H1 (cell line): ENCODE data around the gene HLA-C. TPM values are rescaled to one million over a fixed set of nuclear protein-coding genes. Genes with fewer than 3 reads are reported as not detected.
"Not testable (repeated sequence)": the region's sequence is repeated elsewhere in the genome, so short reads cannot be mapped to it uniquely, and the experiment has no call there.

Experiments used
- CTCF ChIA-PET: fragments of 300-600 bp; sonication (Branson Sonifier 250); formaldehyde crosslinking; loops from one replicate; lab custom pipeline; 2021; ENCODE audit not compliant: partially characterized antibody; lab: Charles Lee
- POLR2A ChIA-PET: fragments of 300-600 bp; sonication (Branson Sonifier 250); formaldehyde crosslinking; loops from one replicate; lab custom pipeline; 2021; ENCODE audit warnings: inconsistent platforms; ENCODE audit not compliant: partially characterized antibody; lab: Charles Lee
- DNase-seq, 2 experiments: peaks; one replicate each; pipeline versions ENCODE4 v3.0.0 to v3.0.0-alpha.2; 2010 to 2022; ENCODE audit warnings: low spot score in 2 of 2, low read depth in 1 of 2, mixed read lengths in 1 of 2
- FAIRE-seq: peaks from 2 replicates; lab custom pipeline; 2011; peaks lifted over from hg19 to GRCh38; lab: Jason Lieb, UNC
- H2AFZ ChIP-seq: 2 replicates; pipeline ENCODE4 v1.8.1; 2012; ENCODE audit warnings: low read length, inconsistent platforms
- H2AK5ac ChIP-seq: 2 replicates; pipeline ENCODE4 v1.6.1; 2013; ENCODE audit warnings: low read depth, low read length
- H2BK120ac ChIP-seq: replicated peaks from 2 replicates; pipeline ENCODE3; 2013; ENCODE audit warnings: low read depth, low read length, inconsistent platforms
- H2BK12ac ChIP-seq: 2 replicates; pipeline ENCODE4 v1.6.1; 2013; ENCODE audit warnings: low read depth, low read length
- H2BK15ac ChIP-seq: 2 replicates; pipeline ENCODE4 v1.6.1; 2013; ENCODE audit warnings: low read length
- H2BK20ac ChIP-seq: 2 replicates; pipeline ENCODE4 v1.6.1; 2013; ENCODE audit warnings: low read length
- H2BK5ac ChIP-seq: 2 replicates; pipeline ENCODE4 v1.6.1; 2013; ENCODE audit warnings: low read depth, low read length
- H3K14ac ChIP-seq: 2 replicates; pipeline ENCODE4 v1.6.1; 2013; ENCODE audit warnings: inconsistent platforms; ENCODE audit not compliant: insufficient read length
- H3K18ac ChIP-seq: 2 replicates; pipeline ENCODE4 v1.6.1; 2013; ENCODE audit warnings: low read length; ENCODE audit errors: extremely low read depth
- H3K23ac ChIP-seq: 2 replicates; pipeline ENCODE4 v1.6.1; 2013; ENCODE audit warnings: inconsistent platforms; ENCODE audit not compliant: insufficient read length
- H3K23me2 ChIP-seq: 2 replicates; pipeline ENCODE4 v1.6.1; 2013; ENCODE audit warnings: low read depth, low read length
- H3K27ac ChIP-seq: 2 replicates; pipeline ENCODE4 v1.6.1; 2011; ENCODE audit warnings: low read depth, low read length, inconsistent platforms
- H3K27me3 ChIP-seq, 4 experiments: replicated peaks in 1 of 4; 1 replicate in 1 of 4; 2 replicates in 3 of 4; pipeline versions ENCODE4 v1.6.1 to v1.8.1; 2011 to 2013; ENCODE audit warnings: low read length in 3 of 4, mild to moderate bottlenecking in 3 of 4, inconsistent platforms in 2 of 4, mixed read lengths in 2 of 4, moderate library complexity in 1 of 4; ENCODE audit not compliant: control insufficient read depth in 3 of 4, insufficient read depth in 3 of 4; ENCODE audit errors: extremely low read depth in 1 of 4
- H3K36me3 ChIP-seq, 4 experiments: 2 replicates each; pipeline versions ENCODE4 v1.6.1 to v1.8.1; 2011 to 2013; ENCODE audit warnings: mild to moderate bottlenecking in 4 of 4, low read length in 3 of 4, moderate library complexity in 2 of 4, control low read depth in 1 of 4, inconsistent platforms in 1 of 4; ENCODE audit not compliant: insufficient read depth in 4 of 4, control insufficient read depth in 2 of 4
- H3K4ac ChIP-seq: replicated peaks from 2 replicates; pipeline ENCODE3; 2013; ENCODE audit warnings: low read length, low read depth, mixed read lengths, inconsistent platforms; ENCODE audit not compliant: insufficient read length
- H3K4me1 ChIP-seq, 4 experiments: replicated peaks in 1 of 4; 1 replicate in 1 of 4; 2 replicates in 3 of 4; pipeline versions ENCODE4 v1.6.1 to v1.8.1; 2011 to 2013; ENCODE audit warnings: low read length in 3 of 4, inconsistent platforms in 2 of 4, mixed read lengths in 1 of 4; ENCODE audit not compliant: insufficient read depth in 4 of 4, control insufficient read depth in 3 of 4
- H3K4me2 ChIP-seq, 2 experiments: 2 replicates each; pipeline versions ENCODE4 v1.6.1 to v1.8.1; 2011 to 2013; ENCODE audit warnings: low read depth in 2 of 2, low read length in 2 of 2, control low read depth in 1 of 2, inconsistent platforms in 1 of 2, mild to moderate bottlenecking in 1 of 2; ENCODE audit not compliant: insufficient read depth in 1 of 2
- H3K4me3 ChIP-seq, 4 experiments: fragments of 200-600, 300-600 bp in 1 of 4; sonication (generic), shearing (Covaris generic), sonication (Bioruptor Twin) in 1 of 4; 2 replicates each; pipeline versions ENCODE4 v1.5.1 to v1.8.1; 2011 to 2016; ENCODE audit warnings: low read length in 4 of 4, low read depth in 3 of 4, control low read depth in 2 of 4, inconsistent platforms in 2 of 4, mild to moderate bottlenecking in 2 of 4, mixed read lengths in 1 of 4, moderate library complexity in 1 of 4; ENCODE audit not compliant: insufficient read depth in 2 of 4; ENCODE audit errors: extremely low read depth in 1 of 4
- H3K56ac ChIP-seq: replicated peaks from 2 replicates; pipeline ENCODE3; 2013; ENCODE audit warnings: low read depth, mild to moderate bottlenecking, mixed read lengths, low read length, inconsistent platforms; ENCODE audit not compliant: insufficient read length
- H3K79me1 ChIP-seq: 2 replicates; pipeline ENCODE4 v1.6.1; 2013; ENCODE audit warnings: low read depth, low read length, control low read depth
- H3K79me2 ChIP-seq, 2 experiments: 2 replicates each; pipeline versions ENCODE4 v1.6.1 to v1.8.1; 2012 to 2013; ENCODE audit warnings: low read length in 2 of 2, mild to moderate bottlenecking in 2 of 2, inconsistent platforms in 1 of 2; ENCODE audit not compliant: insufficient read depth in 2 of 2, control insufficient read depth in 1 of 2
- H3K9ac ChIP-seq, 4 experiments: replicated peaks in 1 of 4; 1 replicate in 1 of 4; 2 replicates in 3 of 4; pipeline versions ENCODE4 v1.6.1 to v1.8.1; 2011 to 2013; ENCODE audit warnings: low read depth in 3 of 4, low read length in 3 of 4, control low read depth in 2 of 4, mild to moderate bottlenecking in 2 of 4, moderate library complexity in 2 of 4, inconsistent platforms in 1 of 4; ENCODE audit errors: extremely low read depth in 1 of 4
- H3K9me3 ChIP-seq, 2 experiments: 2 replicates each; pipeline versions ENCODE4 v1.6.1 to v1.8.1; 2012 to 2013; ENCODE audit warnings: mild to moderate bottlenecking in 2 of 2, moderate library complexity in 2 of 2, control low read depth in 1 of 2, inconsistent platforms in 1 of 2, low read depth in 1 of 2, low read length in 1 of 2, mixed read lengths in 1 of 2; ENCODE audit not compliant: insufficient read depth in 2 of 2
- H4K20me1 ChIP-seq, 2 experiments: replicated peaks in 1 of 2; 2 replicates each; pipeline versions ENCODE3 to v1.8.1; 2011 to 2013; ENCODE audit warnings: inconsistent platforms in 2 of 2, low read length in 2 of 2, mild to moderate bottlenecking in 1 of 2; ENCODE audit not compliant: insufficient read depth in 2 of 2, control insufficient read depth in 1 of 2
- H4K5ac ChIP-seq: 2 replicates; pipeline ENCODE4 v1.6.1; 2013; ENCODE audit warnings: low read length, low read depth, mixed read lengths, inconsistent platforms; ENCODE audit not compliant: insufficient read length
- H4K8ac ChIP-seq: 2 replicates; pipeline ENCODE4 v1.8.0; 2013; ENCODE audit warnings: mild to moderate bottlenecking, moderate library complexity, low read length, inconsistent platforms; ENCODE audit not compliant: insufficient read depth; ENCODE audit errors: extremely low read depth
- H4K91ac ChIP-seq: replicated peaks from 2 replicates; pipeline ENCODE3; 2013; ENCODE audit warnings: low read length, mixed read lengths, inconsistent platforms; ENCODE audit not compliant: insufficient read length
- WGBS, 2 experiments: shearing (Covaris generic) in 1 of 2; methylation state at CpG; one replicate each; pipeline versions ENCODE4 v1.1.6 to v1.1.7; 2013 to 2015; ENCODE audit warnings: low lambda C conversion rate in 2 of 2, mixed read lengths in 2 of 2, inconsistent platforms in 1 of 2, low coverage in 1 of 2, missing lambda C conversion rate in 1 of 2; ENCODE audit not compliant: insufficient replicate concordance in 2 of 2, insufficient coverage in 1 of 2, insufficient read length in 1 of 2; ENCODE audit errors: extremely low coverage in 1 of 2, missing lambda C conversion rate in 1 of 2; 5-methylcytosine and 5-hydroxymethylcytosine counted together
- polyA plus RNA-seq, 7 experiments: library from polyadenylated mRNA; depleted of rRNA in 3 of 7; stranded (reverse) in 5 of 7; unstranded in 2 of 7; fragments of >200 nt in 5 of 7; fragments of 200-250 nt in 2 of 7; gene quantifications; 1 replicate in 5 of 7; 2 replicates in 1 of 7; 4 replicates in 1 of 7; pipeline versions ENCODE4 v1.2.1 to v1.2.3, GENCODE V29; 2011 to 2013; ENCODE audit warnings: missing spikeins in 2 of 7, mixed read lengths in 2 of 7
- total RNA-seq: library from RNA; stranded (reverse); fragmentation: NEBNext Ultra II Directional; extraction: Animal tissue kit (Norgen Biotek cat#: 25700); gene quantifications from 2 replicates; pipeline ENCODE4 v1.2.1, GENCODE V29; 2021

Gene HLA-C
- total and polyA plus RNA-seq, 2 of the 8 experiments (the other 6 are each of a cell fraction or from before 2014, with no cell fraction given) = 245 to 360 TPM

- POLR2A ChIA-PET, H3K36me3 ChIP-seq, H2BK20ac ChIP-seq, H3K4me2 ChIP-seq, H3K23ac ChIP-seq, H3K14ac ChIP-seq, FAIRE-seq, H2BK120ac ChIP-seq, H2AK5ac ChIP-seq, H4K20me1 ChIP-seq, H3K4me3 ChIP-seq, H4K8ac ChIP-seq, H2BK12ac ChIP-seq, H2BK15ac ChIP-seq, H3K79me1 ChIP-seq, H3K27ac ChIP-seq, H2AFZ ChIP-seq, H3K56ac ChIP-seq, DNase-seq, H4K5ac ChIP-seq, H2BK5ac ChIP-seq, H3K4me1 ChIP-seq, H3K27me3 ChIP-seq, H3K18ac ChIP-seq, H3K79me2 ChIP-seq, H3K9me3 ChIP-seq, H3K23me2 ChIP-seq, H4K91ac ChIP-seq, H3K9ac ChIP-seq, H3K4ac ChIP-seq: not testable (repeated sequence)
- WGBS, 2 experiments = 77% methylated on average over 3 of the region's 3 CpGs; no CpG with 5 or more reads in 1 of the 2 experiments
- CTCF ChIA-PET = interaction anchor here (1.1 kb wide), 1 partner anchor 192 kb away, joined by 3 read pairs; no protein-coding TSS in a partner anchor
Measured at GRCh38 chr6:31279647-31280046, 7.8 kb upstream of the HLA-C start.
